ENCODE measurements around the gene GLTPD2.

The GLTPD2 gene

DNA sequence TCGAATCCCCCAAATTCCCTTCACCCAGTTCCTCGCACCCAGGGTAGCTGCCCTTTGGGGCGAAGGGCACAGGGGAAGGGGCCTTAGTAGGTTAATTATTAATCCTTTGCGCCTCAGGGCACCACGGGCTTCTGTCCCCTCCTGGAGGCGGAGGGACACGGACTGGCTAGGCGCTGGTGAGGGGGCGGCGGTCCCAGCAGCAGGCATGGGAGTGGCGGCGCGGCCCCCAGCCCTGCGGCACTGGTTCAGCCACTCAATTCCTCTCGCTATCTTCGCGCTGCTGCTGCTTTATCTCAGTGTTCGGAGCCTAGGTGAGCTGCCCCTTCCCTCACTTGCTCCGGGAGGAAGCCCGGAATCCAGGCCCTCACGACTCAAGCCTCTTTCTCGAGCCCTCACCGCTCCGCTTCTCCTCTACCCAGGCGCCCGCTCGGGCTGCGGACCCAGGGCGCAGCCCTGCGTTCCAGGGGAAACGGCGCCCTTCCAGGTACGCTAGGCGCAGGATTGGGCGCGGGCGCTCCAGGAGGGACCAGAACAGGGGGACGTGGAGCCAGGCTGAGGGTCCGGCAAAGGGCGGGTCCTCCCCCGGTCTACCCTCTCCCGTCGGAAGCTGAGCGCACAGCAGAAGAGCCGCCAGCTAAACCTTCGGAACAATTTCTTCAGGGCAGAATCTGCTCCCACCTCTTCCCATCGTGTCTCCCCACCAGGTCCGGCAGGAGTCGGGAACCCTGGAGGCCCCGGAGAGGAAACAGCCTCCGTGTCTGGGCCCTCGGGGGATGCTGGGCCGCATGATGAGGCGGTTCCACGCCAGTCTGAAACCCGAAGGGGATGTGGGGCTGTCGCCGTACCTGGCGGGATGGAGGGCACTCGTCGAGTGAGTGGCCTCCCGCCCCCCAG, at the start of gene GLTPD2:
Gene GLTPD2, plus strand, starts transcription at position 158 of the 894 bp plus-strand sequence. Its CDS starts 48 bp downstream, at position 206.
- DNase-seq (ENCODE audit: low read depth), result no peak

- DNase-seq (ENCODE audit: low read depth), result no peak
Measured at GRCh38 chr17:4739122-4740024, 49.4 kb upstream of the GLTPD2 start, which contains the start of the genes CXCL16 and ZMYND15. Gene CXCL16 (minus strand): TSS chr17:4739928. CDS start chr17:4739339, 589 bp downstream. Gene ZMYND15 (plus strand): TSS chr17:4739833. CDS start chr17:4740549, 716 bp downstream.

GRCh38 chr17:4740025-4740351, 48.8 kb upstream of the GLTPD2 start:
- no peak for DNase-seq (ENCODE audit: low read depth)

- no peak for DNase-seq (ENCODE audit: low read depth)
Measured at GRCh38 chr17:4740584-4740983, 48.2 kb upstream of the GLTPD2 start.

DNA sequence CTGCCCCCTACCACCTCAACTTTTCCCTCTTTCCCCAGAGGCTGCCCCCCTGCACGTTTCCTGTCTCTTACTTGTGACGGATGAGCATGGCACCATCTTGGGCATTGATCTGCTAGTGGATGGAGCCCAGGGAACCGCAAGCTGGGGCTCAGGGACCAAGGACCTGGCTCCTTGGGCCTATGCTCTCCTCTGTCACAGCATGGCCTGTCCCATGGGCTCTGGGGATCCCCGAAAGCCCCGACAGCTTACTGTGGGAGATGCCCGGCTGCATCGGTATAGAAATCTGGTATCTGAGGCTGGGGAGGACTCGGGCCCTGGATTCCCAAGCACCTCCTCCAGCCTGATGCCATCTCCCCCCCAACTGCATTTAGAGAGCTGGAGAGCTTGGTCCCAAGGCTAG, 47.2 kb upstream of the GLTPD2 start:
- DNase-seq (ENCODE audit: low read depth), result no peak

DNA sequence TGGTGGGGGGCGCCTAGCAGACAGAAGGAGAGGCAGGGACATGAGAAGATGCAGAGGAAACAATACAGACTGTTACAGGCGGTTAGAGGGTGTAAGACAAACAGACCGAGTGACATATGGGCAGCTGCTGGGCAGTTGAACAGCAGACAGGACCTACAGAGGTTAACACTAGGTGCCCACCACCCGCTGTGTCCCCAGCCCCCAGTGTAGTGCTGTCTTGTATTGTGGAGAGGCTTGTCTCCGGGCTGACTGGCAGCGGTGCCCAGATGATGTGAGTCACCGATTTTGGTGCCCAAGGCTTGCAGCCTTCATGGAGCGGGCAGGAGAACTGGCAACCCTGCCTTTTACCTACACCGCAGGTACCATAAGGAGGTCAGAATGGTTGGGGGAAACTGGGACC, 46.6 kb upstream of the GLTPD2 start:
- no peak for DNase-seq (ENCODE audit: low read depth)

GRCh38 chr17:4742629-4743028, 46.1 kb upstream of the GLTPD2 start:
- DNase-seq (ENCODE audit: low read depth), result no peak

GRCh38 chr17:4743216-4743615, 45.5 kb upstream of the GLTPD2 start:
- DNase-seq (ENCODE audit: low read depth), result no peak

GRCh38 chr17:4743898-4744297, 44.9 kb upstream of the GLTPD2 start:
- no peak for DNase-seq (ENCODE audit: low read depth)

GRCh38 chr17:4744999-4745969, 43.5 kb upstream of the GLTPD2 start:
- DNase-seq (ENCODE audit: low read depth), result no peak

- DNase-seq (ENCODE audit: low read depth), result no peak
Measured at GRCh38 chr17:4747847-4748246, 40.9 kb upstream of the GLTPD2 start.

DNA sequence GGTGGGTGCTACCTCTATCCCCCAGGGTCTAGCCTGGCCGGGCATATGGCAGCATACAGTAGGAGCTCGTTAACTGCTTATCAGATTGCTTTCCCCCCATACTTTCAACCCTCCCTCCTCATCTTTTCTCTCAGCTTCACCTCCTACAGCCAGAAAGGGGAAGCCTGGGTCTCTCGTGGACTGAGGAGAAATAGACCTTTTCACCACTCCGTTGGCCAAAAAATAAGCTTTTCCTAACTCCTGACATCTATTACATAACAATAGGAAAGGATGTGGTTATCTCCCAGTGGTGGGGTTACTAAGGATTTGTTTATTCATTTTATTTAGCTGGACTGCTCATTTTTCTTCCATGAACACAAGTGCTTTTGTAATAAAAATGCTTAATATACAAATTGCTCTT, 40.1 kb upstream of the GLTPD2 start:
- no peak for DNase-seq (ENCODE audit: low read depth)

DNA sequence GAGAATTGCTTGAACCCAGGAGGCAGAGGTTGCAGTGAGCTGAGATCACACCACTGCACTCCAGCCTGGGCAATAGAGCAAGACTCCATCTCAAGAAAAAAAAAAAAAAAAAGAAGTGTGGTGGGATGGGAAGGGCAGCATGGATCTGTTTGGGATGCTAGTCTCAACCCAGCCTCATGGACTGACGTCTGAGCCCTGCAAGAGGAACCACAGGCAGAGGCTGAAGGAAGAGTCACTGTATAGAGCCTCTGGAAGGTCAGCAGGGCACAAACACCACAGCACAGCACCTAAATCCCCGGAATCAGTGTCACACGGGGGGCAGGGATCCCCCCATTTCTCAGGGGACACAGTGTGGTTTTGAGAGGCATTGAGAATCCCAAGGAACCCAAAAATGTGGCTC, 38.2 kb upstream of the GLTPD2 start:
- DNase-seq (ENCODE audit: low read depth), result no peak

DNA sequence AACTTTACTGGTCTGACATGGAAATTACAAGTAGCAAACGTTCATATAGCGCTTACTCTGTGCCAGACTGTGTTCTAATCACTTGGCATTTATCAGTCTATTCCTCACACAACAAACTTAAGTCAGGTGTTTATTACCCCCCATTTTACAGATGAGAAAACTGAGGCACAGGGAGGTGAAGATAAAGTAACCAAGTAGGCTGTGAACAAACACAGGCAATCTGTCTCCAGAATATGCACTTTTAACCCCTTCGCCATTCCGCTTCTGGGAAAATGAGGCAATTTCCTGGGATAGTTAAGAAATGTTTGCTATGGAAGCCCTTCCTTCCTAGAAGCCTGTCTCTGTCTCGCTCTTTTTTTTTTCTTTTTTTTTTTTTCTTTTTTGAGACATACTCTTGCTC, 36.8 kb upstream of the GLTPD2 start:
- DNase-seq (ENCODE audit: low read depth), result no peak

- DNase-seq (ENCODE audit: low read depth), result no peak
Measured at GRCh38 chr17:4753392-4753791, 35.4 kb upstream of the GLTPD2 start.

DNA sequence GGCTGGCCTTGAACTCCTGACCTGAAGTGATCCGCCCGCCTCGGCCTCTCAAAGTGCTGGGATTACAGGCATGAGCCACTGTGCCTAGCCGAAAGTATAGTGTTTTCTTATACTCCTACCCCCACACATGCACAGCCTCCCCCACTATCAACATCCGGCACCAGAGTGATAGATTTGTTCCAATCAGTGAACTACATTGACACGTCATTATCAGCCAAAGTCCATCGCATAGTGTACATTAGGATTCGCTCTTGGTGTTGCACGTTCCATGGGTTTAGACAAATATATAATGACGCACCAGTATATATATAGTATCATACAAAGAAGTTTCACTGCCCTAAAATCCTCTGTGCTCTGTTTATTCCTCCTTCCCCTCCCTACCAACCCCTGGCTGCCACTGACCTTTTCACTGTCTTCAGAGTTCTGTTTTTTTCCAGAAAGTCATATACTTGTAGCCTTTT, 29.0 kb upstream of the GLTPD2 start:
- DNase-seq (ENCODE audit: low read depth), result no peak

- DNase-seq (ENCODE audit: low read depth), result no peak
Measured at GRCh38 chr17:4764595-4764994, 24.2 kb upstream of the GLTPD2 start.

- no peak for DNase-seq (ENCODE audit: low read depth)
Measured at GRCh38 chr17:4766201-4766600, 22.6 kb upstream of the GLTPD2 start.

GRCh38 chr17:4766723-4767122, 22.0 kb upstream of the GLTPD2 start:
- no peak for DNase-seq (ENCODE audit: low read depth)

GRCh38 chr17:4768298-4768697, 20.5 kb upstream of the GLTPD2 start:
- no peak for DNase-seq (ENCODE audit: low read depth)

DNA sequence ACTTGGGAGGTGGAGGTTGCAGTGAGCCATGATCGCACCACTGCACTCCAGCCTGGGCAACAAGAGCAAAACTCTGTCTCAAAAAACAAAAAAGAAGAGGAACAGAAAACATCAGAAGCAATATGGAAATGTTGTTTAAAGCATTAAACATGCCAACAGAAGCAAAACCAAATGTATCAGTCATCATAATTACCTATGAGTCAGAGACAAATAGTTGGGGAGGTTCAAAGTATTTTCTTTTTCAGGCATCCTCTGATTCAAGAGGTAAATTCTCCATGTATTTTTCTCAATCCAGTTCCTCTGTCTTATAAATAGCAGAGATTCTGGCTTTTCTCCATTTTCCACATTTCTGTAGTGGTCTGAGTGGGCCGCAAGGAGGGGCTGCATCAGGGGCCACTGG, 19.1 kb upstream of the GLTPD2 start:
- DNase-seq (ENCODE audit: low read depth), result no peak
